Measurements from ENCODE around the gene GRIN2A. TPM values are rescaled to one million over a fixed set of nuclear protein-coding genes. Genes with fewer than 3 reads are reported as not detected.

Gene GRIN2A
- total RNA-seq, 1 donor from 2014 or later, result not detected

GRCh38 chr16:10040136-10041080 lies 141.8 kb downstream of the GRIN2A start:
- DNase-seq (ENCODE audit: low read depth) (no peak), FAIRE-seq (no peak)
- no peak overlapping the region for H3K4me3 ChIP-seq (ENCODE audit: low read depth, low read length)
- H3K36me3 ChIP-seq (ENCODE audit: control insufficient read depth, insufficient read depth, low read length), result no peaks in the 10 kb centered on the region
- H3K27me3 ChIP-seq (ENCODE audit: control insufficient read depth, insufficient read depth, low read length), result no peaks in the 10 kb centered on the region
- no peak for TF ChIP-seq CTCF (IDR thresholded peaks at IDR 0.05; ENCODE audit: insufficient read depth, low read length, severe bottlenecking)

- H3K36me3 ChIP-seq (ENCODE audit: control insufficient read depth, insufficient read depth, low read length), result no peaks in the 10 kb centered on the region
- TF ChIP-seq CTCF (IDR thresholded peaks at IDR 0.05; ENCODE audit: insufficient read depth, low read length, severe bottlenecking), result no peak
- peak; percentile 1 for DNase-seq (ENCODE audit: low read depth)
- no peak overlapping the region for H3K4me3 ChIP-seq (ENCODE audit: low read depth, low read length)
- no peaks in the 10 kb centered on the region for H3K27me3 ChIP-seq (ENCODE audit: control insufficient read depth, insufficient read depth, low read length)
- peak; percentile 95 for FAIRE-seq
These were observed 142.8 kb downstream of the GRIN2A start for GRCh38 chr16:10039220-10040096.

GRCh38 chr16:10037751-10038150 lies 144.5 kb downstream of the GRIN2A start:
- no peak for TF ChIP-seq CTCF (IDR thresholded peaks at IDR 0.05; ENCODE audit: insufficient read depth, low read length, severe bottlenecking)
- FAIRE-seq, result peak; percentile 58
- no peak overlapping the region for H3K4me3 ChIP-seq (ENCODE audit: low read depth, low read length)
- H3K36me3 ChIP-seq (ENCODE audit: control insufficient read depth, insufficient read depth, low read length), result no peaks in the 10 kb centered on the region
- DNase-seq (ENCODE audit: low read depth), result no peak
- H3K27me3 ChIP-seq (ENCODE audit: control insufficient read depth, insufficient read depth, low read length), result no peaks in the 10 kb centered on the region

- Histone ChIP-seq H3K27me3 (ENCODE audit: control insufficient read depth, insufficient read depth, low read length) (no peaks in the 10 kb centered on the region), H3K36me3 (ENCODE audit: control insufficient read depth, insufficient read depth, low read length) (no peaks in the 10 kb centered on the region), H3K4me3 (ENCODE audit: low read depth, low read length) (no peak overlapping the region)
- no peak for DNase-seq (ENCODE audit: low read depth)
- FAIRE-seq, result no peak
- TF ChIP-seq CTCF (IDR thresholded peaks at IDR 0.05; ENCODE audit: insufficient read depth, low read length, severe bottlenecking), result no peak
These were observed 145.3 kb downstream of the GRIN2A start for GRCh38 chr16:10036956-10037355.

GRCh38 chr16:10033556-10033955 lies 148.7 kb downstream of the GRIN2A start:
- FAIRE-seq, result no peak
- Histone ChIP-seq H3K27me3 (ENCODE audit: control insufficient read depth, insufficient read depth, low read length) (no peaks in the 10 kb centered on the region), H3K36me3 (ENCODE audit: control insufficient read depth, insufficient read depth, low read length) (no peaks in the 10 kb centered on the region), H3K4me3 (ENCODE audit: low read depth, low read length) (no peak overlapping the region)
- DNase-seq (ENCODE audit: low read depth), result no peak
- no peak for TF ChIP-seq CTCF (IDR thresholded peaks at IDR 0.05; ENCODE audit: insufficient read depth, low read length, severe bottlenecking)

Data from bronchial epithelial cell (primary cell).